ENCODE results near the gene BHLHE41.

Gene BHLHE41

GRCh38 chr12:26134540-26134939 lies 9.7 kb upstream of the BHLHE41 start:
- no peak for DNase-seq (ENCODE audit: low read depth in 2 of 2)

GRCh38 chr12:26133521-26133920 lies 8.7 kb upstream of the BHLHE41 start:
- DNase-seq (ENCODE audit: low read depth in 2 of 2): no peak

- no peak for DNase-seq (ENCODE audit: low read depth in 2 of 2)
These were observed 8.0 kb upstream of the BHLHE41 start for GRCh38 chr12:26132866-26133265.

- no peak for DNase-seq (ENCODE audit: low read depth in 2 of 2)
These were observed 7.1 kb upstream of the BHLHE41 start for GRCh38 chr12:26131936-26132335.

- DNase-seq (ENCODE audit: low read depth in 2 of 2): no peak
These were observed 5.9 kb upstream of the BHLHE41 start for GRCh38 chr12:26130728-26131127.

GRCh38 chr12:26128168-26128567 lies 3.3 kb upstream of the BHLHE41 start:
- DNase-seq (ENCODE audit: low read depth in 2 of 2): no peak

- no peak for DNase-seq (ENCODE audit: low read depth in 2 of 2)
These were observed 2.6 kb upstream of the BHLHE41 start for GRCh38 chr12:26127404-26127803.

GRCh38 chr12:26126340-26127284 lies 1.8 kb upstream of the BHLHE41 start:
- DNase-seq (ENCODE audit: low read depth in 2 of 2): peak in 1 of 2 donors; percentile 32

- peak in 1 of 2 donors; percentile 24 for DNase-seq (ENCODE audit: low read depth in 2 of 2)
These were observed 833 bp upstream of the BHLHE41 start for GRCh38 chr12:26125400-26126339.

- no peak for DNase-seq (ENCODE audit: low read depth in 2 of 2)
These were observed 1.3 kb downstream of the BHLHE41 start for GRCh38 chr12:26123482-26123980.

GRCh38 chr12:26122681-26123481 lies 2.0 kb downstream of the BHLHE41 start:
- no peak for DNase-seq (ENCODE audit: low read depth in 2 of 2)

- DNase-seq (ENCODE audit: low read depth in 2 of 2): no peak
These were observed 2.7 kb downstream of the BHLHE41 start for GRCh38 chr12:26122061-26122680.

GRCh38 chr12:26121323-26122060 lies 3.3 kb downstream of the BHLHE41 start:
- DNase-seq (ENCODE audit: low read depth in 2 of 2): no peak

- DNase-seq (ENCODE audit: low read depth in 2 of 2): no peak
These were observed 4.1 kb downstream of the BHLHE41 start for GRCh38 chr12:26120561-26121274.

- DNase-seq (ENCODE audit: low read depth in 2 of 2): no peak
These were observed 5.3 kb downstream of the BHLHE41 start for GRCh38 chr12:26119391-26119989.

- DNase-seq (ENCODE audit: low read depth in 2 of 2): no peak
These were observed 6.5 kb downstream of the BHLHE41 start for GRCh38 chr12:26118308-26118707.

GRCh38 chr12:26116829-26117715 lies 7.8 kb downstream of the BHLHE41 start:
- no peak for DNase-seq (ENCODE audit: low read depth in 2 of 2)

Data from stimulated activated CD8-positive, alpha-beta memory T cell treated with anti-CD3 and anti-CD28 coated beads, Interleukin-2, amount 100 ng/mL, for 48 hours (primary cell).